MV-4-11 (cell line): ENCODE measurements around the gene HDAC4.

Experiments used
- DNase-seq: peaks from one replicate; lab custom pipeline; 2025; lab: John Stamatoyannopoulos, UW

The HDAC4 gene

DNA sequence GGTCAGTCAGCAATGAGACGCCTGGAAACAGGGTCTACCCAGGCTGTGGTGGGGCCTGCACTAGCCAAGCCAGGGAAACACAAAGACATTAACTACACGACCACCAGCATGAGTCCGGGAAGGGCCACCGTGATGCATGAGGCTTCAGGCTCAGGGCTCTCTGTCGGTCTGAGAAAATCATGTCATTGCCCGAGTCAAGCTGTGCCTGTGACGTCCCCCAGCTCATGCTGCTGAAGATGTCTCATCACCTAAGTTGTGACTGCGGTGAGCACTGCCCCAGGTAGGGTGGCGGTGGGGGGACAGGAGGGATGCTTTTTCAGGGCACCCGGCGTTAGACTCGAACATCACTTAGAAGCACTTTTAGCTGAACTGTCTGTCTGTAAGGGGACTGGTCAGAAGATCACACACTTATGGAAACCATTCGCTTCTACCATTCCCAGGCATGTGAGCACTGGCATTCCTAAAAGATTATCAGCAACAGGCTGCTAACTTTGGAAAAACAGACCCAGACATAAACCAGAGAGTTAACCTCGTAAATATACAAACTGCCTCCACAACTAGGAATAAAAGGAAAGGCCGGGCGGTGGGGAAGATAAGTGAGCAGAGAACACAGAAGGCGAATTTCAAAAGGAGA is 234.5 kb downstream of the HDAC4 start:
- no peak for DNase-seq

- no peak for DNase-seq
These were observed 235.5 kb downstream of the HDAC4 start for GRCh38 chr2:239165206-239165831.

DNA sequence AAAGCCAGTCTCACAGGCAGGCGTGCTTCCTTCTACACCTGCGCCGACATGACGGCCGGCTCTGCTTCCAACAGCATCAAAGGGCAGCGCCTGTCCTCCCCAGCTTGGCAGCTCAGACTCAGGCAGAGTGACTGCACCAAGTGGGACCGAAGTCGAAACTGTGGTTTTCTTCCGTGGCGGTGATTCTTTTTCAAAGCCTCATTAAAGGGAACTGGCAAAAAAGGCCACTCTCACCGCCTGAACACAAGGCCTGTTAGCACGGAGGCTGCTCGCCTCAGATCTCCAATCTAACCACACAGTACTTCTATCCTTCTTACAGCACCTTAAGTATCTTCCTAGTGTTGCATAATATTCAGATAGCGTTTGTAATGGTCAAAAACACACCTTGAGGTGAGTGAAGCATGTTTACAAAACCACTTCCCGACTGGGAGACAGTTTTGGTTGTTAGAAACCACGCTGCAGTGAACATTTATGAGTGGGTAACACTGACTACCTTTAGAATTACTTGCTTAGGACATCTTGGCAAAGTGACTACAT is 236.4 kb downstream of the HDAC4 start:
- peak; percentile 1 for DNase-seq

GRCh38 chr2:239163688-239164334 is 237.0 kb downstream of the HDAC4 start:
- no peak for DNase-seq

DNA sequence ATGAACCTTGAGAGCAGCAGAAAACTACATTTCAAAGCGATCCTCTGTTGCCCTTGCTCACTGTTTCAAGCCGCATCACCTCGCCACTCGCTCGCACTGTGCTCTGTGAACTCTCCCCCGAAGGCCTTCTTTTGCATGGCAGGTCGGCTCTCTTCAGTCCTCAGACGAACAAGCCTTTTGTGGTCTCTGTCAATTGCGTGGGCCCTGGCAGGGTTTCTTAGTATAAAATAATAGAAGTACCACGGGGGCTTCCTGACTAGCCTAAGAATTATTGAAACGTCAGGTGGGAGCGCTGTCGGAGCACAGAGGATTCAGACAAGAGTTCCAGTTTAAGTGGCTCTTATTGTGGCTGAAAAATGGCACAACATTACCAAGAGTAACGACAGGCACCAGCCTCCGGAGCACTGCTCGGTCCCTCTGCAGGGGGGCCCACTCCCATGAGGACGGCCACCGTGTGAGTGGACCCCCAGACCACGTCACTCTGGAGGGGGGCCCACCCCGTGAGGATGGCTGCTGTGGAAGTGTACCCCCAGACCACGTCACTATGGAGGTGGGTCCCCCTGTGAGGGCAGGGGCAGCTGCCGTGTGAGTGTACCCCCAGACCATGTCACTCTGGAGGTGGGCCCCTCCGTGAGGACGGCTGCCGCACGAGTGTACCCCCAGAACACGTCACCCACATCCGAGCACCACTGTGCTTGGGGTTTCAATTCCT is 237.7 kb downstream of the HDAC4 start:
- DNase-seq = no peak

DNA sequence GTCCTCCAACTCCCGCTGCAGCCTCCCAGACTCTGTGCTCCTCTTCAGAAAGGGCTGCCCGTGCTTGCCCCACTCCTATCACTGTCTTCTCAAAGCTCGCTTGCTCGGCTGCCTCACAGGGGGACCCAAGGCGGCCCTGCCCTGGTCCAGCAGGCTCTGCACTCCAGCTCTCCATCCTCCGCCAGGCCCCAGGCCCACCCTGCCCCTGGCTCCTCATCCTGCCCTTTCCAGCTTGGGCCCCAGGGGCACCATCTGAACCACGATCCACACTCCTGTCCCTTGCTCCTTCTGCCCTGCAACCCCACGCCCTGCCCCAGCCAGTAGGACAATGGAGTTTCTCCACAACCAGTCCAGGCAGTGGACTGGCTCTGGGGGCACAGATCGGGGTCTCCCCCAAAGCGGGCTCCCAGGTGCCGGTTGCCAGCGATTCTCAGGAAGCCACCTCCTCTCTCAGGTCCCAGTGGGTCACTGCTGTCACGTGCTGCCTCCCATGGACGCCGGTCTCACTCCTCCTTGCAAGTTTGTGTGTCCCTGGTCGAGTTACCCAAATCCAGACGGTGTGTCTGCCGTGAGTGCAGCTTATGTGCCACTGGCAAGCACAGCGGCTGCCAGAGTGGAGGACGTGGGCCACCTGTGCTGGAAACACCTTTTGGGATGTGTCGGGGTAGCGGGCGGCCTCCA is 238.5 kb downstream of the HDAC4 start:
- no peak for DNase-seq

GRCh38 chr2:239161711-239162140 is 239.1 kb downstream of the HDAC4 start:
- DNase-seq = no peak

- peak; percentile 3 for DNase-seq
These were observed 240.3 kb downstream of the HDAC4 start for GRCh38 chr2:239160226-239161143.

GRCh38 chr2:239159476-239159911 is 241.3 kb downstream of the HDAC4 start:
- DNase-seq = no peak

DNA sequence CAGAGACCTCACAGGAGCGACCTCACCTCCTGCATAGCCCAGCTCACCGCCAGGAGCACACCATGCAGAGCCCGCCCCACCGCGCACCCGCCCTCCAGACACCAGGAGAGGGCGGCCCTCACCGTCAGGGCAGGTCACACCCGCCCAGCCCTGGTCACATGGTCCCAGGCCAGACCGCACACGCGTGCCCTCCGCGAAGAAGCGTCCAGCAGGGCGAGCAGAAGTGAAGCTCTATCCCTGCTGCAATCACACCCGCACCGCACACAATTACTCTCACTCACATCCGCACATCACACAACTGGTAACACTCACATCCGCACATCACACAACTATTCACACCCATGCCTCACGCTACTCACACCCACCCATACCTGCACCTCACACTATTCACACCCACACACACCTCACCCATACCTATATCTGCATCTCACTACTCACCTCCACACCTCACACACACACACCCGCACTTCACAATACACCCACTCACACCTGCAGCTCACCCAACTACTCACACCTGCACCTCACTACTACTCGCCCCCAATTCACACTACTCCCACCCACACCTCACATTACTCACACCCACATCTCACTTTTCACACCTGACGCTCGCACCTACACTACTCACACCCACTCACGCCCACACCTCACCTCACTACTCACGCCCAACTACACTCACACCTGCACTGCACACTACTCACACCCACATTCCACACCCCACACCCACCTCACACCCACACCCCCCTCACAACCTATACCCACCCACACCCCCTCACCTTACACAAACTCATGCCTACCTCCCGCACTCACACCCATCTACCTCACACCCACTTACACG is 242.0 kb downstream of the HDAC4 start:
- DNase-seq = no peak

- no peak for DNase-seq
These were observed 243.0 kb downstream of the HDAC4 start for GRCh38 chr2:239157771-239158170.

DNA sequence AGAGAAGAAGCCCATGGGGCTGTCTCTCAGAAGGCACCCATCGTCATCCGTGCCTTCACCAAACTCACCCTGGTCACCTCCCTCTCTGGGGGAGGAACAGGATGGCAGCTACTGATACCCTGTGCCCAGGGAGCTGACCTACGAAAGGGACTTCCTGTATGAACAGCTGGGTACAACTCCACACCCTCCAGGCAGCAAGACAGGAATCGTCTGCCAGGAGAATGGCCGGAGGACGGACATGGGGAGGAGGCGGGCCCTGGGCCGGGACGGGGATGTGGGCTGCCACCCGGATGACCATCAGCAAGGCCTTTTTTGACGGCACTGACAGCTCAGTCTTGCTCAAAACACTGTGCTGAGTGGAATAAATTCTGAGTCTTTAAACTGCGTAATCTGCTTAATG is 243.6 kb downstream of the HDAC4 start:
- no peak for DNase-seq

DNA sequence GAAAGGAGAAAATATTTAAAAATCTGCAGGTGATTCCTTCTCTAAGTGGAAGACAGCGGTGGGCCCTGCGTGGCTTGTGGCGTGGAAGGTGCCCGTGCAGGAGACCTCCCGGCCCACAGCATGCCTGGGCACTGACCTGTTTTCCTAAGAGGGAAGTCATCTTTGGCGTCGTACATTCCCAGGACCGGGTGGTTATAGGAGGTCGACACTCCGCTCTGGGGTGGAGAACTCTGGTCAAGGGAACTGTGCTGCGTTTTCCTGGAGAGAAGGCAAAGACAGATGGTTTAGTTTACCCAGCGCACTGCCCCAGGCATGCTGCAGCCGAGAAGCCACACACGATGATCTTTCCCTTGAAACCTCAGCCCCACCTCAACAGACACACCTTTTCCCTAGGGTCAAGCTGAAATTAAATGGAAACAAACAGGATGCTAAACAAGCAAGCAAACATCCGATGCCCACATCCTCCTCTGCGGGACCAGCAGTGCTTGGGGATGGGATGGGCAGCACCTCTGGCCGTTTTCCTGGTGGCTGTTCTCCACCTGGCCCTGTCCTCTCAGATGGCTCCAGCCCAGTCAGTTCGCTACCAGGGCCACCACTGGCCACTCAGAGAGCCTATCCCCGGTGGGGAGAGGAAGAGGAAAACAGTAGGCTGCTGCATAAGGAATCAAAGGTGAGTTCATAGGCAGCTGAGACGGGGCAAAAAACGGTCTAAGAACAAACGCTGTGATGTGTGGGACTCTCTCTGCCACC is 244.1 kb downstream of the HDAC4 start:
- no peak for DNase-seq

- no peak for DNase-seq
These were observed 244.9 kb downstream of the HDAC4 start for GRCh38 chr2:239155806-239156480.

DNA sequence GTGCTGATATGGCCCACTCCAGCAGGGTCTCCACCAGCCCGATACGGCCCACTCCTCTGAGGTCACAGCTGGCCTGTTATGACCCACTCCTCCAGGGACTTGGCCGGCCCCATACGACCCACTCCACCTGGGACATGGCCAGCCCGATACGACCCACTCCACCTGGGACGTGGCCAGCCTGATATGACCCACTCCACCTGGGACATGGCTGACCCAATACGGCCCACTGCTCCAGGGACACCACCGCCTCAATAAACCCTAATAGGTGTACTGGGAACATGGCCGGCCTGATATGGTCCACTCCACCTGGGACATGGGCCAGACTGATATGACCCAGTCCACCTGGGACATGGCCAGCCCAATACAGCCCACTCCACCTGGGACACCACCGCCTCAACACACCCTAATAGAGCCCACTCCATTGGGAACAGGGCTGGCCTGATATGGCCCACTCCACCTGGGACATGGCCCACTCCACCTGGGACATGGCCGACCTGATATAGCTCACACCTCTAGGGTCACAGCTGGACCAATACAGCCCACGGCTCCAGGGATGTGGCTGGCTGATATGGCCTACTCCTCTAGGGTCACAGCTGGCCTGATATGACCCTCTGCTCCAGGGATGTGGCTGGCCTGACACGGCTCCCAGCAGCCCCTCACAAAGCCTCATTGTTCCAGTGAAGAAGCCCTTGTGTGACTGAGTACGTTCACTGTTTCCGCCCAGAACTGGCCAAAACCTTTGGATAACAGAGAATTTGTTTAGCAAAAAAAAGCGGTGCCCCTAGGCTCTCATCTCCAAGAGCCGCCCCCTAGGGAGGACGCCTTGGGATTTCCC is 245.6 kb downstream of the HDAC4 start:
- no peak for DNase-seq

DNA sequence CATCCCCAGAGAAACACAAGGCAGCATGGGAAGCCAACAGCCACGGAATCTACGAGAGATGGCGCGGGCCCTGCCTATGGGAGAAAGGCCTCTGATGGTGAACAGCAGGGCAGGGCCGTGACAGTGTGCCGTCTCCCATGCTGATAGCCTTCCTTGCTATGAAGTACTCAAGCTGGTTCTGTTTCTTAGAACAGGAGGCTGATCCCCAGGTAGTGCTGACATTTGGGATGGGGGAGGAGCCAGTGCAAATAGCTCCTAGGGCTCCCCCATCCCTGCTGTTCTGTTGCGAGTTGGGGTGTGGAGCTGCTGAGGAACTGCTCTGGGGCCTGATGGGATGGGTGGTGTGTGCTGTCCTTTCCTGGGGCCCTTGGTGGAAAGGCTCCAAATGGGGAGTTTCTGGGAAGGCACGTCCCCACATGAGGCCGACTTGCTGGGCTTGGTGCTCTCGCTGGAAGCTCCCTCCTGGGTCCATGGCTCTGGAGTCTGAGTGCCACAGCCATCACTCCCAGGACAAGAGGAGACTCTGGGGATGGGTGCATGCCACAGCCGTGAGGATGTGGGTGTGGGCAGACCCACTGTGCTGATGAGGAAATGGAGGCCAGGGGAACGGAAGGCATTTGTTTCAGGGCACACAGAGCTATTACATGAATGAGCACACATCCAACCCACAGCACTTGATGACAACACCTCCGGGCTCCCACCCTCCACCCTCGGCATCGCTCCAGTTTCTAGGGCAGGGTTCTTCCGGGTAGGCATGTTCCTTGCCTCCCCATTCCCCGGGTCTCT is 246.8 kb downstream of the HDAC4 start:
- DNase-seq = no peak

DNA sequence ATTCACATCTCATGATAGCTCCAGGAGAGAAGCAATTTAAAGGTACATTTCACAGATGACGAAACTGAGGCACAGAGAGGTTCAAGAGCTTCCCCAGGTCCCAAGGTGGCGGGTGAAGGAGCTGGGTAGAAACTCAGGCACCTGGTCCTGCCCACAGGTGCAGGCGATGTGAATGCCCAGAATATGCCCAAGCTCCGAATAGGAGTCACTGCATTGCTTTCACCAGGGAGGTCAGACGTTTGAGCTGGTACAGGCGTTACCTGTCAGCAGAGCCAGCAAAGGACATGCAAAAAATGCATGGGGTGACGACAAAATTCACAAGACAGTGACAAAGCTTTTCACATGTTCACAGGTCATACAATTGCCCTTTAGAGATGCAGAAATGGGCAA is 247.9 kb downstream of the HDAC4 start:
- DNase-seq = no peak
